Keratinocyte (primary cell): ENCODE data around the gene TAMALIN. TPM values are rescaled to one million over a fixed set of nuclear protein-coding genes. Genes with fewer than 3 reads are reported as not detected.

Source experiments
- DNase-seq: peaks from one replicate; pipeline ENCODE4 v3.0.0-alpha.2; 2011; ENCODE audit warnings: low read depth, missing footprints, low spot score
- FAIRE-seq: peaks from 2 replicates; lab custom pipeline; 2011; peaks lifted over from hg19 to GRCh38; lab: Jason Lieb, UNC
- H2AFZ ChIP-seq: 2 replicates; pipeline ENCODE4 v1.6.0; 2012; ENCODE audit warnings: low read length, control low read depth, inconsistent platforms; ENCODE audit not compliant: control insufficient read depth
- H3K27ac ChIP-seq: 2 replicates; pipeline ENCODE4 v1.5.1; 2011; ENCODE audit warnings: low read length; ENCODE audit not compliant: control insufficient read depth, insufficient read depth
- H3K27me3 ChIP-seq: 3 replicates; pipeline ENCODE4 v1.6.0; 2011; ENCODE audit warnings: low read length; ENCODE audit not compliant: control insufficient read depth, insufficient read depth; ENCODE audit errors: extremely low read depth
- H3K36me3 ChIP-seq, 2 experiments: 2 replicates in 1 of 2; 3 replicates in 1 of 2; pipeline ENCODE4 v1.5.1; 2011; ENCODE audit warnings: low read length in 2 of 2, mild to moderate bottlenecking in 1 of 2; ENCODE audit not compliant: control insufficient read depth in 2 of 2, insufficient read depth in 2 of 2; ENCODE audit errors: extremely low read depth in 1 of 2
- H3K4me1 ChIP-seq: 3 replicates; pipeline ENCODE4 v1.5.1; 2011; ENCODE audit warnings: low read length; ENCODE audit not compliant: control insufficient read depth, insufficient read depth; ENCODE audit errors: extremely low read depth
- H3K4me2 ChIP-seq: 3 replicates; pipeline ENCODE4 v1.6.0; 2011; ENCODE audit warnings: low read depth, low read length; ENCODE audit not compliant: control insufficient read depth, insufficient read depth; ENCODE audit errors: extremely low read depth
- H3K4me3 ChIP-seq, 3 experiments: fragments of 200-600 bp in 1 of 3; sonication (generic) in 1 of 3; 2 replicates in 2 of 3; 3 replicates in 1 of 3; pipeline ENCODE4 v1.5.1; 2011 to 2016; ENCODE audit warnings: low read length in 3 of 3, mild to moderate bottlenecking in 3 of 3, control low read depth in 2 of 3, inconsistent platforms in 1 of 3, low read depth in 1 of 3, mixed read lengths in 1 of 3, mixed run types in 1 of 3, moderate library complexity in 1 of 3; ENCODE audit not compliant: control insufficient read depth in 2 of 3, insufficient read depth in 2 of 3; ENCODE audit errors: extremely low read depth in 1 of 3
- H3K79me2 ChIP-seq: 2 replicates; pipeline ENCODE4 v1.6.0; 2012; ENCODE audit warnings: low read length; ENCODE audit not compliant: control insufficient read depth, insufficient read depth
- H3K9ac ChIP-seq: 3 replicates; pipeline ENCODE4 v1.6.0; 2011; ENCODE audit warnings: low read length; ENCODE audit not compliant: control insufficient read depth, insufficient read depth; ENCODE audit errors: extremely low read depth
- H3K9me1 ChIP-seq: 3 replicates; pipeline ENCODE4 v1.6.0; 2011; ENCODE audit warnings: low read length; ENCODE audit not compliant: control insufficient read depth, insufficient read depth; ENCODE audit errors: extremely low read depth
- H3K9me3 ChIP-seq: 2 replicates; pipeline ENCODE4 v1.5.1; 2012; ENCODE audit warnings: low read depth, low read length; ENCODE audit not compliant: control insufficient read depth
- H4K20me1 ChIP-seq: 3 replicates; pipeline ENCODE4 v1.6.0; 2011; ENCODE audit warnings: low read length; ENCODE audit not compliant: control insufficient read depth, insufficient read depth; ENCODE audit errors: extremely low read depth
- CTCF ChIP-seq, 3 experiments: IDR thresholded peaks in 1 of 3; conservative IDR thresholded peaks in 1 of 3; optimal IDR thresholded peaks in 1 of 3; 2 replicates in 2 of 3; 3 replicates in 1 of 3; pipeline versions ENCODE3 to v1.5.1; 2011; ENCODE audit warnings: low read length in 3 of 3, mild to moderate bottlenecking in 3 of 3, moderate library complexity in 2 of 3, control low read depth in 1 of 3, inconsistent platforms in 1 of 3; ENCODE audit not compliant: insufficient read depth in 2 of 3; ENCODE audit errors: extremely low read depth in 1 of 3
- EZH2 ChIP-seq: IDR thresholded peaks from one replicate; pipeline ENCODE4 v1.6.1; 2012; ENCODE audit warnings: inconsistent platforms, mild to moderate bottlenecking, low read length, moderate library complexity
- dilution Hi-C: fragments of 300-500 bp; cut with MboI; formaldehyde crosslinking; loops from one replicate; pipeline ENCODE4 v1.7.0; 2020; ENCODE audit warnings: low sequenced_read_pairs; ENCODE audit not compliant: extremely low pct_ligation_motif_present
- polyA plus RNA-seq, 5 experiments: library from polyadenylated mRNA; depleted of rRNA in 3 of 5; stranded (reverse) in 3 of 5; stranded (forward) in 1 of 5; unstranded in 1 of 5; fragments of >200 nt; gene quantifications; 1 replicate in 1 of 5; 2 replicates in 3 of 5; 3 replicates in 1 of 5; pipeline versions ENCODE4 v1.2.1 to v1.2.3, GENCODE V29; 2011 to 2012; ENCODE audit warnings: missing spikeins in 2 of 5, low read depth in 1 of 5, low replicate concordance in 1 of 5

Gene TAMALIN
- polyA plus RNA-seq, 1 donor (not counting 4 experiments of a cell fraction or from before 2014, with no cell fraction given): 0.54 TPM

- Histone ChIP-seq H4K20me1 (no peaks in the 10 kb centered on the region), H3K9me3 (no peaks in the 10 kb centered on the region), H3K27me3 (no peaks in the 10 kb centered on the region), H3K4me1 (no peaks in the 10 kb centered on the region), H2AFZ (no peak overlapping the region), H3K4me3 (no peak overlapping the region), H3K4me2 (no peak overlapping the region), H3K27ac (no peak overlapping the region), H3K9ac (no peak overlapping the region), H3K9me1 (no peaks in the 10 kb centered on the region), H3K36me3 (peaks cover 14 to 30% of the 10 kb centered on the region in 2 experiments), H3K79me2 (no peaks in the 10 kb centered on the region)
- no peak for DNase-seq
- FAIRE-seq: no peak
- dilution Hi-C loops: no loop called here
- TF ChIP-seq CTCF (optimal IDR thresholded peaks at IDR 0.05 in 1 of 3, IDR thresholded peaks at IDR 0.05 in 1 of 3, conservative IDR thresholded peaks at IDR 0.05 in 1 of 3; ENCODE audit: extremely low read depth in 1 of 3, insufficient read depth in 2 of 3, low read length in 3 of 3) (no peak), EZH2 (no peak)
Measured at GRCh38 chr12:51994539-51994820, 12.3 kb upstream of the TAMALIN start.

- FAIRE-seq (no peak), DNase-seq (no peak)
- Histone ChIP-seq H3K36me3 (peaks cover 14 to 30% of the 10 kb centered on the region in 2 experiments), H4K20me1 (no peaks in the 10 kb centered on the region), H3K9me1 (no peaks in the 10 kb centered on the region), H3K9me3 (no peaks in the 10 kb centered on the region), H3K4me2 (no peak overlapping the region), H3K4me1 (no peaks in the 10 kb centered on the region), H3K9ac (no peak overlapping the region), H3K79me2 (no peaks in the 10 kb centered on the region), H3K4me3 (no peak overlapping the region), H3K27ac (no peak overlapping the region), H2AFZ (no peak overlapping the region), H3K27me3 (no peaks in the 10 kb centered on the region)
- dilution Hi-C loops: no loop called here
- TF ChIP-seq CTCF (optimal IDR thresholded peaks at IDR 0.05 in 1 of 3, IDR thresholded peaks at IDR 0.05 in 1 of 3, conservative IDR thresholded peaks at IDR 0.05 in 1 of 3; ENCODE audit: extremely low read depth in 1 of 3, insufficient read depth in 2 of 3, low read length in 3 of 3): no peak
- no peak for TF ChIP-seq EZH2
Measured at GRCh38 chr12:51994959-51995358, 11.8 kb upstream of the TAMALIN start.
